T-helper 2 cell (primary cell): ENCODE measurements around the gene CFAP119.

Source experiments
- DNase-seq, 5 experiments: peaks; one replicate each; pipeline versions ENCODE4 v3.0.0 to v3.0.0-alpha.2; 2012 to 2022

Gene CFAP119

DNA sequence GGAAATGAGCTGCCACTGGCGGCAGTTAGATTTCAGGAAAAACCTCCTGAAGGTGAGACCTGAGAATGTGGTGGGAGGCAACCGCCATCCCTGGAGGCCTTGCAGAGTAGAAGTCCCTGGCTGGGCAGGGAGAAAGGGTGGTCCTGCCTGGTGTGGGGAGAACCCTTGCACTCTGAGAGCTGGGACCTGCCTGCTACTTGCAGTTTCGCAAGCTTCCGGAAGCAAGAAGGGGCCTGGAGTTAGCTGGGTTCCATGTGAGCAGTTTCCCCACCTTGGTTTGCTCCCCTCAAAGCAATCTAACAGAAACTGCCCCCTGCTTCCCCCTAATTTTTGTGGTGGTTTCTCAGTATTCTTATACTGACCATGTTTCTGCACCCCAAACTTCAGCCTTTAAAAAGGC lies 18.7 kb upstream of the CFAP119 start:
- DNase-seq: no peak

DNA sequence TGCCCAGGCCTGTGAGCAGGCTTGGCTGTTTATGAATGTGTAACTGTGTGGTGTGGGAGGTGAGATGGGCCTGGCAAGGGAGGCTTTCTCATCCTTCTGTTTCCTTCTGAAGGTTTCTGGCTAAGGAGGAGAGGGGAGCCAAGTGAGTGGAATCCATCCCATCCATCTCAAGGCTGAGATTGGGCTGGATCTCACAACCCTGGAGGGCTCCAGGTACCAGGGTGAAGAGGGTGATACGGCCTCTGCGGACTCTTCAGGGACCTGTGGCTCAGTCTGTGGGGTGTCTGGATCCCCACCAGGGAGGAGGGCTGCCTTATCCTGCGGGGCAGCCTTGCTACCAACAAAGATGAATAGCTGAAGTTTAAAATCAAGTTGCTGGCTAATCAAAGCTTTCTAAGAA lies 18.2 kb upstream of the CFAP119 start:
- DNase-seq: no peak

DNA sequence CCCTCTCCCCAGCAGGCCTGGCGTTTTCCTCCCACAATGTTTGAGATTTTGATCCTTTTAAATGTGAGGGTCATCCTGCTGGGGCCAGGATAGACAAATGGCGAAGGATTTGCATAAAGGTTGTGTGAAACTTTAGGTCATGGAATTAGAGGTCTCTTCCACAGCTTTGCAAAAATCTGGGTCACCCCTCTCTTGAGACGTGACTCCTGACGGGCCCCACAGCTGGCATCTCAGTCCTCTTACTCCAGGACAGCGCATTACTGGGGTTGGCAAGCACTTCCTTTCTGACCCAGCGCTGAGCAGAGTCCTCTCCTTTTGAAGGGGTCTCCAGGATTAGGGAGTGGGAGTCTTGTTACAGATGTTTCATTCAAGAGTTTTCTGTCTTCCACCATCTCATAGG lies 17.7 kb upstream of the CFAP119 start:
- DNase-seq: no peak

DNA sequence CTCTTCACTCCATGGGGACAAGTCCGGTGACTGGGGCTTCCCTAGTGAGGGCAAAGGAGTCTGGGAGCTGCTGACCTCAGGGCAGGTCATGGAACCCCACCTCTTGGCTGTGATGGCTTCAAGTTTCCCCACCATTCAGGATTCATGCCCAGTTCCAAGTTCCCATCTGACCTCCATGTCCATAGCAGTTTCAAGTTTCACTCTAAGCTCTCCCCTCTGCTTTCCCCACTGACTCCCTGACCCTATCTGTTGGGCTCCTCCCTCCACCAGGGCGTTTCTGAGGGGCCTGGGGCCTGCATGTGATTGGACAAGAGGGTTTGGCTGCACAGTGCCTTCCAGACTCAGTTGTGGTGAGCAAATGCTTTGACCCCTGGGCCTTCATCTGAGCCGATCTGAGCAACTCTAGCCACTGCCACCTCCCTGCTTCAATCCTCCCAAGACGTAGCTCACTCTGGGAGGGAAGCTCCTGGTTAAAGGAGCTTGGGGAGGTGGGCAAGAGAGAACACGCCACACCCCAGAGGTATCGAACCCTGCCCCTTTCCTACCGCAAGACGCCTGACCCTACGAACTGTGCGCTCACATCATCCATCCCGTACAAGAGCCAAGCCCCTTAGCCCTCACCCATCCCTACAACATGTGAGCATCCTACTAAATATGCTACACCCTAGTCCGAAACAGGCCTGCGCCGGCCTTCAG lies 16.8 kb upstream of the CFAP119 start:
- DNase-seq: no peak

DNA sequence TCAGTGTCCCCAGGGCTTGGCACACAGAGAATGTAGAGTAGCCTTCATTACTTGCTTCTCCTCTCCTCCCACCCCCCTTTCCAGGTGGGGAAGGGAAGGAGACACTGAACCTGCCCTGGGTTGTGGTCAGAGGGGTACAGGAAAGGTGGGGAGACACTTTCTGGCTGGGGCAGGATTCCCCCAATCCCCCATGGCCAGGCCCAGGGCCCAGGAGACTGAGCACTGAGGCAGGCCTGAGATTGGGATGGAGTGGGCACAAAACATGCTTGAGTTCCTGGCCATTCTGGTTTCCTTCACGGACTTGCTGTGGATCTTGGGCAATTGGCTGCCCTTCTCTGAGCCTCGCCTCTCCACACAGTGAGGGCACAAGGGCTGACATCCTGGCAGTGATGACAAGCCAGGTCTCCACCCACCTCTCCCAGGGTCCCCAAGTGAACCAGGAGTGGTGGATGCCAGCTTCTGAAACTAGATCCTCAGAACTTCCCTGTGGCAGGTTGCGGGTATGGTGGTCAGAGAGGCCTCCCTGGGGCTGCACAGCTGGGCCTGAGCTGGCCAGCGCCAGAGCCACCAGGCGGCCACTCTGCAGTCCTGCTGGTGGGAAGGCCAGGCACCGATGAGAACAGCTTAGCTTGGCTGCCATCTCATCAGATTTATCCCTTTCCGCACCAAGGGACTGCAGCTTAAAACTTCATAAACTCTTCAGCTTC lies 15.9 kb upstream of the CFAP119 start:
- no peak for DNase-seq

DNA sequence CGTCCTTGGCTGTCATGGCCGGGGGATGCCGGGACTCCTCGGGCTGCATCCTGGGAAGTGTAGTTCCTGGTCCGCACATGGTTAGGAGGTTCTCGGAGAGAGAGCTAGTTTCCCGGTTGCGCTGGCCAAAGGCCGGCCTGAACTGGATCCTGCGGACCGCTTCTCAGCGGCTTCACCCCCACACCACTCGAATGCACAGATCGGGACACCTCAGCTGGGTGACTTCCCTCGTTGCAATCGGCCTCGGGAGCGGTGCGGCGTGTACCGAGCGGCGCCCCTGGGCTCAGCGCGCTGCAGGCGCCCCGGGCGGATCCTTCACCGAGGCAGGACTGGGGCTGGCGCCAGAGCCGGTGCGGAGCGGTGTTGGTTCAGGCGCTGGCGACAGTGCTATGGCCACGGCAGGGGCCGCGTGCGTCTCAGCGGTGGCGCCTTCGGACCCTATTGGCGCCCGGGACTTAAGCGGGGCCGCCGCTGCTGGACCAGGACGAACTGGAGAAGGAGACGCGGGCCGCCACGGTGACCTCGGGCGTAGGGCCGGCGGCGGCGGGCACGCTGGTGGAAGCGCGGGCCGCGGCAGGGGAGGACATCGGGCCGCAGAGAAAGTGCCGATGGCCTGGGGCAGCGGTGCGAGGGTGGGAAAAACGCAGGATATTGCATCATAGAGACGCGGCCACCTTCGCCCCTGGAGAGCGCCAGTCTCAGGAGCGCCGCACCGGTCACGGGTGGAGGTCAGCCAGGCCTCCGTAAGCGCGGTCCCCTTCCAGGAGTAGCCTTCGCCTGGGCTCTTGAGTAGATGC lies 13.7 kb upstream of the CFAP119 start:
- DNase-seq: peak in 4 of 5 experiments; percentile 24 to 71 (median 34)

DNA sequence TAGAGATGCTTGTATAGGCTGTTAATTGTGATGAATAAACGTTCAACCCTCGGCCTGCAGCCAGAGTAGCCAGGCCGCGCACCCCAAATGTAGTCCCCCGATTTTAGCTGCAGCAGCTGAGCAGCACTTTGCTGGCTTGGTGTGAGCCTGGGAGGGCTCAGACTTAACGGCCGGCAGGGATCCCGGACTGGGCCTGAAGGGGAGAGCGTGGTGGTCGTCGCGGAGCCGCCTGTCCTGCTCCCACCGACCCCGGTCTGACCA lies 13.2 kb upstream of the CFAP119 start:
- DNase-seq: no peak

DNA sequence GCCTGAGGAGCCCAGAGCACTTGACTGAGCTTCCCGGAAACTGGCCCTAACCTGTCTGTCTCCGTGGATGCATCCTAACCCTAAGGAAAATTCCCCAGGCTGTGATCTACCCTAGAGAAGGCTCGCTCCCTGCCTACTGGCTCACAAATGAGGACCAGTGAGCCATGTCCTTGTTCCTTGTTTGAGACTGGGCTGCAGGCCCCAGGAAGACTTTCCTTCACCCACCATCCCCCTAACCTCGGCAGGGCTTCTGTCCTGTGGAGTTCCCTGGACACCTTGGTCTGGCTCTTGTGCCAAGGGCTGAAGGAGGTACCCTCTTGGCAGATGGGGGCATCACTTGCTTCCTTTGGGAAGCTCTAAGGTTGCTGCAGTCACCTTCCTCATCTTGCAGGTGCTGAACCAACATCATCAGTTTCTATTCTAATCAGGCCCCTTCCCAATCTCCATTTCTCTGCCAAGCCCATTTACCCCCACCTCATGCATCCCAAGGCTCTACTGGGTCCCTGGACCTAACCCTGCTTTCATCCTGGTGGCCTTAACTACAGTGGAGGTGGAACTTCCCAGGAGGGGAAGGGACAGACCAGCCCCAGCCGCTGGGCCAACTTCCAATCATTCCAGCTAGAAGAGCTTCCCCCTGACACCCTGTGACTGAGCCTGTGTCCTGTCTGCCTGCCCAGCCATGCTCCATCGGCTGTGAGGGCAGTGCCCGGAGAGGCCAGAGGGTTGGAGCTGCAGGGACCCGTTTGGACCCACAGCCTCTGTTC lies 12.7 kb upstream of the CFAP119 start:
- DNase-seq: no peak

DNA sequence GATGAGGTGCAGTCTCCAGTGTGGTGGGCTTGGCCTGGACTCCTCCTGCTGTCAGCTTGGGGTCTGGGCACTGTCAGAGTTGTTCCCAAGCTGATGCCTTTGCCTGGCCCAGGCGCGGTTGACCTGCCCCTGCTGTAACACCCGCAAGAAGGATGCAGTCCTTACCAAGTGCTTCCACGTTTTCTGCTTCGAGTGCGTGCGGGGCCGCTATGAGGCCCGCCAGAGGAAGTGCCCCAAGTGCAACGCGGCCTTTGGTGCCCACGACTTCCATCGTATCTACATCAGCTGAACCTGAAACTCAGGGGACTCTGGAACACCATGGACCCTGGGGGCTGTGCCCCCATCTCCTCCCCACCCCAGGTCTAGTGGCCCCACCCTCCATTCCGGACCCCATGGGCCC lies 12.0 kb upstream of the CFAP119 start:
- no peak for DNase-seq

DNA sequence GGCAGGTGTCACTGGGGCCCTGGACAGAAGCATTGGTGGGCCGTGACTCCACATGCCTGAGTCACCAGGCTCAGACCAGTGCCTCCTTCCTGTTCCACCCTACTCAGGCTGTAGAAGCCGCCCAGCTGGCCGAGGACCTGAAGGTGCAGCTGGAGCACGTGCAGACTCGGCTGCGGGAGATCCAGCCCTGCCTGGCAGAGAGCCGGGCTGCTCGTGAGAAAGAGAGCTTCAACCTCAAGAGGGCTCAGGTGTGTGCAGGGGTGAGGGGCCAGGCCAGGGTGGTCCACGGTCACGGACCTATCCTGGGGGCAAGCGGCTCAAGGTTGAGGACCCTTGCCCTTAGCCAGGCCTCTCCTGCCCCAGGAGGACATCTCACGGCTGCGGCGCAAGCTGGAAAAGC lies 9.9 kb upstream of the CFAP119 start:
- no peak for DNase-seq

DNA sequence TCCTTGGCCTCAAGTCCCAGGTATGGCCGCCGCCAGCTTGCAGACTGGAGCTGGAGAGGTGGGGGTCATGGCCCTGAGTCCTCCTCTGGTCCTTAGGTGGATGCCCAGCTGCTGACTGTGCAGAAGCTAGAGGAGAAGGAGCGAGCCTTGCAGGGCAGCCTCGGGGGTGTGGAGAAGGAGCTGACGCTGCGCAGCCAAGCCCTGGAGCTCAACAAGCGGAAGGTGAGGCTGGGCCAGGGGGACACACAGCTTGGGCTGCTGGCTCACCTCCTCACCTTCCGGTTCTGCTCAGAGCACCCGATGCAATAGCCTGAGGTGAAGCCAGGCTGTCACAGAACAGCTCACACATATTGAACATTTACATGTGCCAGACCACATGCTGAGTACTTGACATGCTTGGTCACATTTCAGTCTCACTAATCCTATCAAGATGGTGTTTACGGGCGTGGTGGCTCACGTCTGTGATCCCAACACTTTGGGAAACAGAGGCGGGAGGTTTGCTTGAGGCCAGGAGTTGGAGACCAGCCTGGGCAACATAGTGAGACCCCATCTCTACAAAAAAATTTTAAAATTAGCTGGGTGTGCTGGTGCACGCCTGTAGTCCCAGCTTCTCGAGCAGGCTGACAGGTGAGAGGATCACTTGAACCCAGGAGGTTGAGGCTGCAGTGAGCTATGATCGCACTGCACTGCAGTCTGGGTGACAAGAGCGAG lies 7.7 kb upstream of the CFAP119 start:
- DNase-seq: no peak

DNA sequence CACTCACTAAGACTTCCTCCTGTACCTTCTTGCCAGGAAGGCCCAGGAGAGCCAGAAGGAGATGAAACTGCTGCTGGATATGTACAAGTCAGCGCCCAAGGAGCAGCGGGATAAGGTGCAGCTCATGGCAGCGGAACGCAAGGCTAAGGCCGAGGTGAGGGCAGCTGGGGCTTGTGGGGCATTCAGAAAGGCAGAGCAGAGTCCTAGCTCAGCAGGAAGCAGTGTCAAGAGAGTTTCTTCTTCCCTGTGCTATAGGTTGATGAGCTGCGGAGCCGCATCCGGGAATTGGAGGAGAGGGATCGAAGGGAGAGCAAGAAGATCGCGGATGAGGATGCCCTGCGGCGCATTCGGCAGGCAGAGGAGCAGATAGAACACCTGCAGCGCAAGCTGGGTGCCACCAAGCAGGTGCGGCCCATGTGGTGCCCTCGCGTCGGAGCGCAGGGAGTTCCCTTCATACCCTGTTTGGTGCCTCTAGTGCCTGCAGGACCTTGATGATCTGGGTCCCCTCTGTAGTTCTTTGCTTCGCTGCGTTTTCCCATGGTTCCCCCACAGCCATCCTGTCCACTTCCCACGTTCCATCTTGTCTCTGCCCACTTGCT lies 6.8 kb upstream of the CFAP119 start:
- no peak for DNase-seq

DNA sequence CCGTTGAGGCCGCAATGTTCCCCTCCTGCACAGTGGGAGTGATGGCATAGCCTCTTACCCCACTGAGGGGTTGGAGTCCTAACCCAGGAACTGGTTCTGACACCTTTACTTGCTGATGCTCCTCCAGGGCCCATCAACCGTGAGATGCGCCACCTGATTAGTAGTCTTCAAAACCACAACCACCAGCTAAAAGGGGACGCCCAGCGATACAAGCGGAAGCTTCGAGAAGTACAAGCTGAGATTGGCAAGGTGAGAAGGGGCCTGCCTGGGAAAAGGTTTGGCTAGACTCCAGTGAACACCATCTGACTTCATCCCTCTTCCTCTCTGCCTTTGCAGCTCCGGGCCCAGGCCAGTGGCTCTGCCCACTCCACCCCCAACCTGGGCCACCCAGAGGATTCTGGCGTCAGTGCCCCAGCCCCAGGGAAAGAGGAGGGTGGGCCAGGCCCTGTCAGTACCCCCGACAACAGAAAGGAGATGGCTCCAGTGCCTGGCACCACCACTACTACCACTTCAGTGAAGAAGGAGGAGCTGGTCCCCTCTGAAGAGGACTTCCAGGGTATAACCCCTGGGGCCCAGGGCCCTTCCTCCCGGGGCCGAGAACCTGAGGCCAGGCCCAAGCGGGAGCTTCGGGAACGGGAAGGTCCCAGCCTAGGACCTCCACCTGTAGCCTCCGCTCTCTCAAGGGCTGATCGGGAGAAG lies 6.1 kb upstream of the CFAP119 start:
- peak in 1 of 5 experiments; percentile 82 for DNase-seq

DNA sequence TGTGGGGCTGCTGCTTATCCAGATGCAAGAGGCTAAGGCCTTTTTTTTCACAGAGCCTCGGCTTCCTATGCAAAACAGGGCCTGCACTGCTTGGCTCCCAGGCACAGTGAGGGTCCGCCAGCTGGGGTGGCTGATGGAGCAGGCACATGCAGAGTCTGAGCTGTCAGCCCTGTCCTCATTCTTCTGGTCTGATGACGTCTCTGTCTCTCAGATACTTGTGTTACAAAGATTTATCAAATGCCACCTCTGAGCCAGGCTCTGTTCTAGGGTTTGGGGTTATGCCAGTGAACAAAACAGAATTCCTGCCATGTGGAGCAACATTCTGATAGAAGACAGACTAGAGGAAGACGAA lies 5.0 kb upstream of the CFAP119 start:
- no peak for DNase-seq

DNA sequence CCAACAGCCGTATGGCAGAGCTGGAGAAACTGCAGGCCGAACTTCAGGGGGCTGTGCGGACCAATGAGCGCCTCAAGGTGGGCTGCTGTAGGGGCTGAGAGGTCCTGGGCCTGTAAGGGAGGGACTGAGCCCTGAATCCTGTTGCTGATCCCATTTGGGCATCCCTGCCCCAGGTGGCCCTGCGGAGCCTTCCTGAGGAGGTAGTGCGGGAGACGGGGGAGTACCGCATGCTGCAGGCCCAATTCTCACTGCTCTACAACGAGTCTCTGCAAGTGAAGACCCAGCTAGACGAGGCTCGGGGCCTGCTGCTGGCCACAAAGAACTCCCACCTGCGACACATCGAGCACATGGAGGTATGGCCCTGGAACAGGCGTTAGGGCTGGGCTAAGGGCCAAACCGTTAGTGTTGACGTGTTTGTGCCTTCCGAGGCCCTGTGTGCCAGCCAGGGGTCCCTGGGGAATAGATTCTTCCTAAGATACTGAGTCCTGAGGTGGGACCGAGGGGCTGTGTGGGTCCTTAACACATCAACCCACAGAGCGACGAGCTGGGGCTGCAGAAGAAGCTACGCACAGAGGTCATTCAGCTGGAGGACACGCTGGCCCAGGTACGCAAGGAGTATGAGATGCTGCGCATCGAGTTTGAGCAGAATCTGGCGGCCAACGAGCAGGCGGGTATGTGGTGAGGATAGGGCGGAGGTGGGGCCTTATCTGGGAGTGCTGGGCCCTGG lies 4.5 kb upstream of the CFAP119 start:
- DNase-seq: no peak

DNA sequence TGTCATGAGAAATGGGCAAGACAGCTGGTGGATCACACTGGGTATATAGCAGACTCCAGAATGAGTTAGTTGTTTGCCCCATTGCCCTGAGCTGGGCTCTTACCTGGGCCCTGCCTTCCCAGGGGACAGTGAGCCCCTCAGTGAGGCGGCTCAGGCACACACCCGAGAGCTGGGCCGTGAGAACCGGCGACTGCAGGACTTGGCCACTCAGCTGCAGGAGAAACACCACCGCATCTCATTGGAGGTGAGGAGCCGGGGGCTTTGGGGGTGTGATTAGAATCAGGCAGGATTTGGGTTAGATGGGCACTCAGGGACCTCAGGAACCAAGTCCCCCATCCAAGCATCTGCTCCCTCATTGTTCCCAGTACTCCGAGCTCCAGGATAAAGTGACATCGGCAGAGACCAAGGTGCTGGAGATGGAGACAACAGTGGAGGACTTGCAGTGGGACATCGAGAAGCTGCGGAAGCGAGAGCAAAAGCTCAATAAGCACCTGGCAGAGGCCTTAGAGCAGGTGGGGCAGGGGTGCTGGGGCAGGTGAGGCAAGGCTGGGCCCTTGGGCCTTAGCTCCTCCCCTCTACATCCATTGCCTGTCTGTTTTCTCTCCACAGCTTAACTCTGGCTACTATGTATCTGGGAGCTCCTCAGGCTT lies 3.1 kb upstream of the CFAP119 start:
- DNase-seq: no peak

DNA sequence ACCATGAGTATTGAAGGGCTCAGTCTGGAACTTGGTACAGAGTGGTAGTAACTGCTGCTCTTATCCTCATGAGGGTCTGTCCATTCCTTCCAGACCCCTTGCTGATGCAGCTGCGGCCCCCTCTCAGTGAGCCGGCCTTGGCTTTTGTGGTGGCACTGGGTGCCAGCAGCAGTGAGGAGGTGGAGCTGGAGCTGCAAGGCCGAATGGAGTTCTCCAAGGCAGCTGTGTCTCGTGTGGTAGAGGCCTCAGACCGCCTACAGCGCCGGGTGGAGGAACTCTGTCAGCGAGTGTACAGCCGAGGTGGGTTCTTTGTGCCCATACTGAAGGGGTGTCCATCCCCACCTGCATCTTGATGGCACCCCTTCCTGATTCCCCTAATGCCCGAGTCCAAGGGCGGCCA lies 2.2 kb upstream of the CFAP119 start:
- DNase-seq: no peak

DNA sequence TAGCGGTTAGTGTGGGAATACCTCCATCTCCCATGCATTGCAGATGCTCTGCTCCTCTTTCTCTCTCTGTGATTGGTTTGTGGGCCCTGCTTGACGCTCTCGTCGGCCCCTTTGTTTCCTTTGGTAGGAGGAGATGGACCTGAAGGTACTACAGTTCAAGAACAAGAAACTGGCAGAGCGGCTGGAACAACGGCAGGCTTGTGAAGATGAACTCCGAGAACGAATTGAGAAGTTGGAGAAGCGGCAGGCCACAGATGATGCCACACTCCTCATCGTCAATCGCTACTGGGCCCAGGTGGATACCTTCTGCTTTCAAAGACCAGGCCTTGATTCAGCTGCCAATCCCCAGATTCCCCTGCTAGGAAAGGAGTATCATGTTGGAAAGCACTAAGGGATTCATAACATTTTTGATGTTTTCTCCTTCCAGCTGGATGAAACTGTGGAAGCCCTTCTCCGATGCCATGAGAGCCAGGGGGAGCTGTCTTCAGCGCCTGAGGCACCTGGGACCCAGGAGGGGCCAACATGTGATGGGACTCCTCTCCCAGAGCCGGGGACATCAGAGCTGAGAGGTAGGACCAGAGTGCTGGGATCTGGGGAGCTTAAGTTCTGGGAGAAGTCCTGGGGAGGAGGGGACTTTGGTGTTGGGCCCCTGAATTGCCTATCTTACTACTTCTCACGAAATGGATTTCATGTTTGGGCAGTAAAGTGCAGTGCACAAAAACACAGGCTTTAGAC lies 1.3 kb upstream of the CFAP119 start:
- no peak for DNase-seq

DNA sequence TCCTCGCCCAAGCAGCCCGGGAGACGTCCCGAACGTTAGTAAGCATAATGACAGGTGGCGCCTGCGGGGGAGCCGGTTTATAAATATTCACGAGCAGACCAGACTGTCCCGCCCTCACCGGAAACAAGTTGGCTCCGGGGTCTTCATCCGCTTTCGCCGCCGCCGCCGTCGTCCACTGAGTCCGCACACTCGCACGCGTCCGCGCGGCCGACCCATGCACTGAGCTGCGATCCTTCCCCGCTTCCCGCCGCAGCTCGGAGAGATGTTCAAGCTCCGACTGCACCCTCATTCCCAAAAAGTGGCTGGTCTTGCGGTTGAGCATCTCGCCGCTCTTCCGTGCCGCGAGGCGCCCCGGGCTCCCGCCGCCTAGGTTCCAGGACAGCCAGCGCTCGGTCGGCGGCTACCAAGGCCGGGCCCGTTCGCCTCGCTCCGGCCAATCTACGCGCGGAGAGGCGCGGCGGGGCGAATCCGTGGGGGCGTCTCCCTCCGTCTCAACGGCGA lies 385 bp downstream of the CFAP119 start:
- peak in 3 of 5 experiments; percentile 19 to 27 (median 19) for DNase-seq
